Suprapubic skin (tissue), 4 donors: ENCODE data around the gene PTPRZ1.

ENCODE experiments used
- EP300 ChIP-seq: sonication (generic); formaldehyde crosslinking; IDR thresholded peaks from one replicate; pipeline ENCODE4 v1.6.1; 2017; ENCODE audit warnings: antibody characterized with exemption
- POLR2A ChIP-seq, 2 donors: fragments of 450-650 bp; IDR thresholded peaks; one replicate each; pipeline ENCODE4 v1.6.1; 2017; ENCODE audit warnings: antibody characterized with exemption in 2 of 2, mild to moderate bottlenecking in 2 of 2, moderate library complexity in 2 of 2
- POLR2AphosphoS5 ChIP-seq, 3 donors: sonication (generic); formaldehyde crosslinking; IDR thresholded peaks; one replicate each; pipeline ENCODE4 v1.6.1; 2017; ENCODE audit warnings: antibody characterized with exemption in 3 of 3
- TF ChIP-seq, protein P1 (sequence below), 2 donors: fragments of 200-600 bp in 1 of 2; fragments of 450-650 bp in 1 of 2; sonication (generic) in 1 of 2; IDR thresholded peaks; one replicate each; pipeline ENCODE4 v1.5.1; 2016 to 2019; ENCODE audit warnings: antibody characterized with exemption in 2 of 2, mild to moderate bottlenecking in 1 of 2, moderate library complexity in 1 of 2

DNA sequence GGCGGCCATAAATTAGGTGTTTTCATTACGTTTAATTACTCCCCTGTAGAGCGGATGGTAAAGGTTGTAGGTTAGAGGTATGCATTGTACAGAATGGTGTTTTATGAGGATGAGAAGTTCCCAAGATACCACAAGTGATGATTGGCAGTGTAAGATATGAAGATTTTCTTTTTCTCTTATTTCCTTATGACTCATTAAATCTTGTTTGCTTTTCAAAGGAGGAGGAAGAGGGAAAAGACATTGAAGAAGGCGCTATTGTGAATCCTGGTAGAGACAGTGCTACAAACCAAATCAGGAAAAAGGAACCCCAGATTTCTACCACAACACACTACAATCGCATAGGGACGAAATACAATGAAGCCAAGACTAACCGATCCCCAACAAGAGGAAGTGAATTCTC is 137.2 kb downstream of the PTPRZ1 start:
- TF ChIP-seq, protein P1, sequence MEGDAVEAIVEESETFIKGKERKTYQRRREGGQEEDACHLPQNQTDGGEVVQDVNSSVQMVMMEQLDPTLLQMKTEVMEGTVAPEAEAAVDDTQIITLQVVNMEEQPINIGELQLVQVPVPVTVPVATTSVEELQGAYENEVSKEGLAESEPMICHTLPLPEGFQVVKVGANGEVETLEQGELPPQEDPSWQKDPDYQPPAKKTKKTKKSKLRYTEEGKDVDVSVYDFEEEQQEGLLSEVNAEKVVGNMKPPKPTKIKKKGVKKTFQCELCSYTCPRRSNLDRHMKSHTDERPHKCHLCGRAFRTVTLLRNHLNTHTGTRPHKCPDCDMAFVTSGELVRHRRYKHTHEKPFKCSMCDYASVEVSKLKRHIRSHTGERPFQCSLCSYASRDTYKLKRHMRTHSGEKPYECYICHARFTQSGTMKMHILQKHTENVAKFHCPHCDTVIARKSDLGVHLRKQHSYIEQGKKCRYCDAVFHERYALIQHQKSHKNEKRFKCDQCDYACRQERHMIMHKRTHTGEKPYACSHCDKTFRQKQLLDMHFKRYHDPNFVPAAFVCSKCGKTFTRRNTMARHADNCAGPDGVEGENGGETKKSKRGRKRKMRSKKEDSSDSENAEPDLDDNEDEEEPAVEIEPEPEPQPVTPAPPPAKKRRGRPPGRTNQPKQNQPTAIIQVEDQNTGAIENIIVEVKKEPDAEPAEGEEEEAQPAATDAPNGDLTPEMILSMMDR (IDR thresholded peaks at IDR 0.05) = no peak
- TF ChIP-seq POLR2A (IDR thresholded peaks at IDR 0.05) (no peak), EP300 (no peak), POLR2AphosphoS5 (IDR thresholded peaks at IDR 0.05) (no peak)
